Omental fat pad (tissue), 4 donors: ENCODE data around the gene CENPB. TPM values are rescaled to one million over a fixed set of nuclear protein-coding genes. Genes with fewer than 3 reads are reported as not detected.
A peak's percentile ranks its signal among the peaks of the same experiment; 100 is the strongest.

Source experiments
- ATAC-seq: fragments of 150-250 bp; one replicate; pipeline ENCODE4 v1.9.1; 2016; ENCODE audit warnings: mild to moderate bottlenecking, moderate library complexity; ENCODE audit not compliant: low FRiP score
- DNase-seq: peaks from one replicate; pipeline ENCODE4 v3.0.0-alpha.2; 2019; ENCODE audit warnings: low spot score
- total RNA-seq, 4 donors: library from RNA; depleted of rRNA; stranded (reverse); fragments of >200 nt; gene quantifications; one replicate each; pipeline ENCODE4 v1.1.0, GENCODE V29; 2016
- TF ChIP-seq, protein P1 (sequence below), 3 donors: fragments of 450-650 bp; IDR thresholded peaks; one replicate each; pipeline ENCODE4 v1.5.1; 2016 to 2017; ENCODE audit warnings: antibody characterized with exemption in 3 of 3, mild to moderate bottlenecking in 3 of 3, moderate library complexity in 2 of 3

The CENPB gene
- total RNA-seq, 4 donors from 2014 or later, result 52.2 to 98.4 (median 76.8) TPM

- ATAC-seq, result no peak
- no peak for DNase-seq
- TF ChIP-seq, protein P1, sequence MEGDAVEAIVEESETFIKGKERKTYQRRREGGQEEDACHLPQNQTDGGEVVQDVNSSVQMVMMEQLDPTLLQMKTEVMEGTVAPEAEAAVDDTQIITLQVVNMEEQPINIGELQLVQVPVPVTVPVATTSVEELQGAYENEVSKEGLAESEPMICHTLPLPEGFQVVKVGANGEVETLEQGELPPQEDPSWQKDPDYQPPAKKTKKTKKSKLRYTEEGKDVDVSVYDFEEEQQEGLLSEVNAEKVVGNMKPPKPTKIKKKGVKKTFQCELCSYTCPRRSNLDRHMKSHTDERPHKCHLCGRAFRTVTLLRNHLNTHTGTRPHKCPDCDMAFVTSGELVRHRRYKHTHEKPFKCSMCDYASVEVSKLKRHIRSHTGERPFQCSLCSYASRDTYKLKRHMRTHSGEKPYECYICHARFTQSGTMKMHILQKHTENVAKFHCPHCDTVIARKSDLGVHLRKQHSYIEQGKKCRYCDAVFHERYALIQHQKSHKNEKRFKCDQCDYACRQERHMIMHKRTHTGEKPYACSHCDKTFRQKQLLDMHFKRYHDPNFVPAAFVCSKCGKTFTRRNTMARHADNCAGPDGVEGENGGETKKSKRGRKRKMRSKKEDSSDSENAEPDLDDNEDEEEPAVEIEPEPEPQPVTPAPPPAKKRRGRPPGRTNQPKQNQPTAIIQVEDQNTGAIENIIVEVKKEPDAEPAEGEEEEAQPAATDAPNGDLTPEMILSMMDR (IDR thresholded peaks at IDR 0.05), result no peak
Observed at GRCh38 chr20:3782597-3782996, 3.9 kb downstream of the CENPB start.

DNA sequence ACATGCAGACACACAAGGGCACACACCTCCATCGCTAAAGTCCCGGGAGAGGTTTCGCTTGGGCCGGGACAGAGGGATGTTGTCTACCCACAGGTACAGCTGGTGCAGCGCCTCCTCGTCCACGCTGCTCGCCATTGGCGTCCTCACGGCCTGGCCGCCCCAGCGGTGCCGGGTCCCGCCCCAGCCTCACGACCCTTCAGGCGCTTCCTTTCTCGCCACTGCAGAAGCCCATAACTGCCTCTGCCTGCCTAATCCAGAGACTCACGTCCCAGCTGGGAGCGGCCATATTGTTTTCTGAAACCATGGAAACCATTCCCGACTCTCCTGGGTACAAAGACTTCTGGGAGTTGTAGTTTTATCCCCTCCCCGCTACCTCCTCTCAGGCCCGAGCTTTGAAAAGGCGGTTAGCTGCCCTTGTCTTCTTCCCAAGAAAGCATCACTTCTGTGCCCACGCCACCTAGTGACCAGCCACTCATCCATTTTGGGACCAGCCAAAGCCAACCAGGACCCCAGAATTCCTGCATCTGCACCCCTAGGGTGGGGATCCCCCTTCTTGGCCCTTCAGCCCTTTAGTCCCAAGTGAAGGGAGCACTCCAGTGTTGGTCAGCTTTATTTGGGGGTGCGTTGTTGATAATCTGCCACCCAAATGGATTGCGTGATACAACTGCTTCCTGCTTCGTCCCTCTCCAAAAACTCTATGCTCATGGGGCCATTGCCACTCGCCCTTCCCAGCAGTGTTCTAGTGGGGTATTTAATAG lies 5.2 kb downstream of the CENPB start, which contains the start of gene SPEF1:
TSS of gene SPEF1 (minus strand) at position 296 of the 758 bp plus-strand sequence. CDS start at position 135, 161 bp downstream.
- TF ChIP-seq, protein P1 (IDR thresholded peaks at IDR 0.05), result no peak
- DNase-seq, result no peak
- ATAC-seq, result peak; percentile 35

- DNase-seq (no peak), ATAC-seq (no peak)
Observed at GRCh38 chr20:3778976-3779375, 7.6 kb downstream of the CENPB start.

DNA sequence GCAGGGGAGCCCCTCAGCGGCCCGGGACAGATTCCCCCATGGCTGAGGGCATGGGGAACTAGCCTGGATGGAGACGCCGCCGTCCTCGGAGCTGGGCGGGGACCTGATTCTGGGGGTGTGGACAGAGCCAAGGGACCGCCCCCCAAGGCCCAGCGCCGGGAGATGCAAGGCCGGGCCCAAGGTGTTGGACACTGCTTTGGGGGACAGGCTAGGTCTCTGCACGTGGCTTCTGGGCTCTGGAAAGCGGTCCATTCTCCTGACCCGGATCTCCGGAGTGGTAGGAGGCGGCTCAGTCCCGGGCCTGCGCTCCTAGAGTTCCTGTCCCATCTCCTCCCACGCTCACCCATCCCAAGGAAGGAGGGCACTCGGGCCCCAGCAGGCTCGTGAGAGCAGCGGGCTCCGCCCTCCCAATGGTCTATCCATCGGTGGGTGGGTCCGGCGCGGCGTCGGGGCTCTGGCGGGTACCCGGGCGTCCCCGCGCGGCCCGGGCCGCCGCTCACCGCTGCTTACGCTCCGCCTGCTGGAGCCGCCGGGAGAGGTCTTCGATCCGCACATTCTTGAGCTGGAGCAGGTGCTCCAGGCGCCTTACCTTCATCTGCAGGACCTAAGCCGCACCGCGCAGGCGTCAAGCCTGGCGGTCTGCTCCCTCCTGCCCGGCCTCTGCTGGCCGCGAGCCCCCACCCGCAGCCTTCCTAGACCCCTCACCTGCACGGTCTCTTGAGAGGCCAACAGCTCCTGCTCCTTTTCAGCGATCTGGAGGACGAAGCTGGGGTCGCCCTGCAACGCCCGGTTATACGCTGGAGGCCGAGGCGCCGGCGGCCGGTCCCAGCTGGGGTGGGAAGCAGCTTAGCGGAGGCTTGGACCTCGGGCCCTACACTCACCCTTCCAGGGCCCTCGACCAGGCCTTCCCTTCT lies 8.6 kb downstream of the CENPB start:
- peak; percentile 69 for ATAC-seq

More at GRCh38 chr20:3778976-3779375, 7.6 kb downstream of the CENPB start:
- TF ChIP-seq, protein P1 (IDR thresholded peaks at IDR 0.05), result no peak

DNA sequence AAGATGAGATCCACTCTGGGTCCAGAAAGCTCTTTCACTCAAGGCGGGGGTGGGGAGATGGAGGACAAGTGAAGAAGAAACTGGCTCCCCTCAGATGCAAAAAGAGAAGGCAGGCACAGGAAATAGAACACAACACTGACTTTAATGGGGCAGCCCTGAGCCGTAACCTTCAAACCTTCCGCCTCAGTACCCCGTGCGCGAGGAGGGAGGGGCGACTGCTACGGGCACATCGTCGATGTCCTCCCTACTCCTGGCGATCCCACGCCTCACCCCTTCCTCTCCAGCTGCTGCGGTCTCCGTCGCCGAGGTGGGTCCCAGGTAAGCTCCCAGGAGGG lies 9.2 kb downstream of the CENPB start:
- TF ChIP-seq, protein P1 (IDR thresholded peaks at IDR 0.05), result no peak
- DNase-seq (no peak), ATAC-seq (peak; percentile 12)

More for the DNA sequence above, 8.6 kb downstream of the CENPB start:
- TF ChIP-seq, protein P1 (IDR thresholded peaks at IDR 0.05), result peak in 1 of 3 donors; percentile 5
- no peak for DNase-seq

- DNase-seq (no peak), ATAC-seq (no peak)
- TF ChIP-seq, protein P1 (IDR thresholded peaks at IDR 0.05), result no peak
Observed at GRCh38 chr20:3775457-3776108, 11.0 kb downstream of the CENPB start.
